Osteoblast (primary cell): Measurements from ENCODE around the gene SCAMP1. TPM values are rescaled to one million over a fixed set of nuclear protein-coding genes. Genes with fewer than 3 reads are reported as not detected.

ENCODE experiments used
- DNase-seq: peaks from one replicate; pipeline ENCODE4 v3.0.0; 2011; ENCODE audit warnings: low spot score, mixed read lengths; ENCODE audit not compliant: insufficient read length; ENCODE audit errors: missing footprints
- H2AFZ ChIP-seq: 2 replicates; pipeline ENCODE4 v1.6.0; 2011; ENCODE audit warnings: mild to moderate bottlenecking, low read length
- H3K27ac ChIP-seq: 2 replicates; pipeline ENCODE4 v1.5.1; 2011; ENCODE audit warnings: mild to moderate bottlenecking, low read depth, low read length, moderate library complexity
- H3K27me3 ChIP-seq: 2 replicates; pipeline ENCODE4 v1.6.0; 2012; ENCODE audit warnings: mild to moderate bottlenecking, control low read depth, inconsistent platforms, low read length, moderate library complexity; ENCODE audit not compliant: insufficient read depth
- H3K36me3 ChIP-seq: 2 replicates; pipeline ENCODE4 v1.5.1; 2011; ENCODE audit warnings: mild to moderate bottlenecking, low read length, control low read depth, moderate library complexity; ENCODE audit not compliant: insufficient read depth
- H3K4me1 ChIP-seq: 2 replicates; pipeline ENCODE4 v1.5.1; 2011; ENCODE audit warnings: mild to moderate bottlenecking, low read length, control low read depth, moderate library complexity; ENCODE audit not compliant: insufficient read depth
- H3K4me2 ChIP-seq: 2 replicates; pipeline ENCODE4 v1.6.0; 2011; ENCODE audit warnings: mild to moderate bottlenecking, low read length; ENCODE audit not compliant: insufficient read depth
- H3K4me3 ChIP-seq: fragments of 200-600 bp; sonication (generic); 3 replicates; pipeline ENCODE4 v1.5.1; 2012; ENCODE audit warnings: mild to moderate bottlenecking, low read length, inconsistent platforms; ENCODE audit not compliant: insufficient read depth
- H3K79me2 ChIP-seq: 2 replicates; pipeline ENCODE4 v1.6.0; 2012; ENCODE audit warnings: mild to moderate bottlenecking, low read length, control low read depth, inconsistent platforms; ENCODE audit not compliant: insufficient read depth
- H3K9me3 ChIP-seq: 2 replicates; pipeline ENCODE4 v1.5.1; 2011; ENCODE audit warnings: low read depth, low read length, control low read depth
- H4K20me1 ChIP-seq: 2 replicates; pipeline ENCODE4 v1.6.0; 2012; ENCODE audit warnings: mild to moderate bottlenecking, low read length, control low read depth; ENCODE audit not compliant: insufficient read depth
- total RNA-seq: library from RNA; depleted of rRNA; stranded (reverse); fragments of >200 nt; gene quantifications from 2 replicates; pipeline ENCODE4 v1.2.3, GENCODE V29; 2012
- TF ChIP-seq, protein P1 (sequence below): IDR thresholded peaks from 2 replicates; pipeline ENCODE4 v1.5.1; 2011; ENCODE audit warnings: mild to moderate bottlenecking, low read depth, low read length, moderate library complexity; ENCODE audit errors: extremely low read depth

The SCAMP1 gene
- total RNA-seq, 1 donor, result 70.2 TPM

DNA sequence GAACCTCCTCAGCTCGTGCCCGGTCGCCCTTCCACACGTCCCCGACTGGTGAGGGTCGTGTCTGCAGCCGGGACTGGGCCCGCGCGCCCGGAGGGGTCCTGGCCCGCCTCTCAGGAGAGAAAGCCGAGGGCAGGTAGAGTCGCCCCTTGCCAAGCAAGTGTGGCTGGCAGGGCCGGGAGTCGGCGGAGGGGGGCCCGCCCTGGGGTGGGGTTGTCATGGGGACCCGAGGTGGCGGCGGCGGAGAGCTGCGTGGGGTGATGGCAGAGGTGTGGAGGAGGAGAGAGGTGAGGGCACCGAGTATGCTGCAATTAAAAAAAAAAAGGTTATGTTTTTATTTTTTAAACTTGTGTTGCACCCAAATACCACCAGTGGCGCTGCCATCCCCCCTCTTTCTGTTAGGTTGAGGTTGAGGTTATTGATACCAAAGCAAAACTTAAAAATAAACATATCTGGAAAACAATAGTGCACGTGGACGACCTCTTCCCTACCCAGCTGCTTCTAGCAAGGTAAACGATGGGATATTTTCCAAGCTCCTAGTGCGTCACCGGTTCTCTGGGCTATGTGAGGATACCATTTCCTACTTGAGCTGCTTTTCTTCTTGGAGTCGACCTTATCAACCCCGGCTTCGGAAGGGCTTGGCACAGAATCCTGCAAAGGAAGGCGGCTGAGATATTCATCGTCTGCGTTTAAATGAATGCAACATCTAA, 660 bp downstream of the SCAMP1 start:
- peak overlapping the region; percentile 100 for H3K4me3 ChIP-seq
- peak overlapping the region; percentile 86 for H3K27ac ChIP-seq
- H4K20me1 ChIP-seq, result peaks cover 9% of the 10 kb centered on the region
- H3K79me2 ChIP-seq, result peaks cover 60% of the 10 kb centered on the region
- TF ChIP-seq, protein P1, sequence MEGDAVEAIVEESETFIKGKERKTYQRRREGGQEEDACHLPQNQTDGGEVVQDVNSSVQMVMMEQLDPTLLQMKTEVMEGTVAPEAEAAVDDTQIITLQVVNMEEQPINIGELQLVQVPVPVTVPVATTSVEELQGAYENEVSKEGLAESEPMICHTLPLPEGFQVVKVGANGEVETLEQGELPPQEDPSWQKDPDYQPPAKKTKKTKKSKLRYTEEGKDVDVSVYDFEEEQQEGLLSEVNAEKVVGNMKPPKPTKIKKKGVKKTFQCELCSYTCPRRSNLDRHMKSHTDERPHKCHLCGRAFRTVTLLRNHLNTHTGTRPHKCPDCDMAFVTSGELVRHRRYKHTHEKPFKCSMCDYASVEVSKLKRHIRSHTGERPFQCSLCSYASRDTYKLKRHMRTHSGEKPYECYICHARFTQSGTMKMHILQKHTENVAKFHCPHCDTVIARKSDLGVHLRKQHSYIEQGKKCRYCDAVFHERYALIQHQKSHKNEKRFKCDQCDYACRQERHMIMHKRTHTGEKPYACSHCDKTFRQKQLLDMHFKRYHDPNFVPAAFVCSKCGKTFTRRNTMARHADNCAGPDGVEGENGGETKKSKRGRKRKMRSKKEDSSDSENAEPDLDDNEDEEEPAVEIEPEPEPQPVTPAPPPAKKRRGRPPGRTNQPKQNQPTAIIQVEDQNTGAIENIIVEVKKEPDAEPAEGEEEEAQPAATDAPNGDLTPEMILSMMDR, result peak; percentile 36
- peak overlapping the region; percentile 98 for H2AFZ ChIP-seq
- DNase-seq, result peak; percentile 80
- peaks cover 8% of the 10 kb centered on the region for H3K4me1 ChIP-seq
- no peaks in the 10 kb centered on the region for H3K9me3 ChIP-seq
- H3K4me2 ChIP-seq, result peak overlapping the region; percentile 99
- H3K36me3 ChIP-seq, result peaks cover 3% of the 10 kb centered on the region
- no peaks in the 10 kb centered on the region for H3K27me3 ChIP-seq

DNA sequence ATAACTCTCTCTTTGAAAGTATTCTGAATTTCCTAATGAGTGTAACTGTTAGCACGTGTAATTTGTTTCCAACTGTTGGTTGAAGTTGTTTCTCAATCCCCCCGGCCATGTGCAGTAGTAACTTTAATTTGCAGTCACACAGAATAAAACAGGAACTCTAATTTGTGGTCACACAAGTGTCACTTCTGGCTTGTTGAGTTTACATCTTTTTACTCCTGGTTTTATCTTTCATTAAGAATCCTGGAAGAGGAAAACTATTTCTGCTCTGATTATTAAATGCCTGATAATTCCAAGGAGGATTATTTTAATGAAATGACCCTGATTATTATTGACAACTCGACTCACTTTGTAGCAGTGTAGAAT, 1.2 kb downstream of the SCAMP1 start:
- TF ChIP-seq, protein P1, result no peak
- H2AFZ ChIP-seq, result peak overlapping the region; percentile 87
- H3K9me3 ChIP-seq, result no peaks in the 10 kb centered on the region
- peaks cover 8% of the 10 kb centered on the region for H3K4me1 ChIP-seq
- peaks cover 65% of the 10 kb centered on the region for H3K79me2 ChIP-seq
- H3K4me3 ChIP-seq, result peak overlapping the region; percentile 100
- H4K20me1 ChIP-seq, result peaks cover 9% of the 10 kb centered on the region
- H3K36me3 ChIP-seq, result peaks cover 3% of the 10 kb centered on the region
- H3K27ac ChIP-seq, result peak overlapping the region; percentile 86
- no peaks in the 10 kb centered on the region for H3K27me3 ChIP-seq
- peak overlapping the region; percentile 99 for H3K4me2 ChIP-seq
- DNase-seq, result no peak

DNA sequence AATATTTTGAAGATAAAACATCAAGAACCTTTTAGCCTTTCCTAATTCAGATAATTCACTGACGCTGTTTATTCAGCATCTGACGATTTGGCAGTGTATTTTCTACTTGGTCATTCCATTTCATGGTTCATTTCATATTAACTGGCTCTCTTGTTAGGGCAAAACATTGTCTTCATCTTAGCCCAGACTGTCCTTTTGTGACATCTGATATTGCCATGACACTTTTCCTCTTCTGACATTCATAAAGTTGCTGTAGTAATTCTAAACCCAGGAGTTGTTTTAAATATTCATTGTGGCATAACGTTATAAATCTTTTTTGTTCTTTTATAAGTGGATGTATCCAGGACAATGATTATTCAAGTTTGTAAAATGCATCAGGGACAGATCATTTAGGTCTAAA, 1.8 kb downstream of the SCAMP1 start:
- Histone ChIP-seq H4K20me1 (peaks cover 11% of the 10 kb centered on the region), H3K4me3 (no peak overlapping the region), H3K36me3 (peaks cover 3% of the 10 kb centered on the region), H2AFZ (no peak overlapping the region), H3K9me3 (no peaks in the 10 kb centered on the region), H3K79me2 (peaks cover 70% of the 10 kb centered on the region), H3K27me3 (no peaks in the 10 kb centered on the region), H3K4me1 (peaks cover 8% of the 10 kb centered on the region), H3K27ac (no peak overlapping the region), H3K4me2 (peak overlapping the region; percentile 99)
- TF ChIP-seq, protein P1, result no peak
- DNase-seq, result no peak

DNA sequence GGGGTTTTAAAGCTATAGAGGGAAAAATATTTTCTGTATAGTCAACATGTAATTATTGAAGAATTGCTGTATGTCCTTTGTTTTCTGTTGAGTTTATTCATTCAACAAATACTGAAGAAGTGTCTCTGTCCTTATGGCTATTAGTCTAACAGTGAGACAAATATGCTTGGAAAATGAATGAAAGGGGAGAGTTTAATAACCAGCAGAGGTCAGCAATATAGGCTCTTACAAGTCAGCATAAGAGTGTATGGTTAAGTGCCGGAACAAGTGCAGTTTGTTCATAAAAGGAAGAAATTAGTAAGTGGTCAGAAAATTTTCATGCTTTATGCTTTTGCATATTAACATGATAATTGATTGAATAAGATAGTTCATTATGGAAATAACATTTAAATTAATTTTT, 3.6 kb downstream of the SCAMP1 start:
- peaks cover 80% of the 10 kb centered on the region for H3K79me2 ChIP-seq
- TF ChIP-seq, protein P1, result no peak

More for the DNA sequence above, 3.6 kb downstream of the SCAMP1 start:
- H3K4me2 ChIP-seq, result no peak overlapping the region
- no peaks in the 10 kb centered on the region for H3K27me3 ChIP-seq
- H3K27ac ChIP-seq, result no peak overlapping the region
- no peak overlapping the region for H3K4me3 ChIP-seq
- H3K9me3 ChIP-seq, result no peaks in the 10 kb centered on the region
- no peaks in the 10 kb centered on the region for H3K36me3 ChIP-seq
- H4K20me1 ChIP-seq, result peaks cover 27% of the 10 kb centered on the region
- DNase-seq, result no peak
- no peak overlapping the region for H2AFZ ChIP-seq
- H3K4me1 ChIP-seq, result peaks cover 8% of the 10 kb centered on the region
